ENCODE data around the gene DPCD. TPM values are rescaled to one million over a fixed set of nuclear protein-coding genes. Genes with fewer than 3 reads are reported as not detected.

DPCD gene
- polyA plus RNA-seq, 1 of the 3 experiments (the other 2 are of a cell fraction), result 106 TPM

GRCh38 chr10:101568054-101568745 is 19.9 kb upstream of the DPCD start:
- H3K9me2 ChIP-seq, result no peaks in the 10 kb centered on the region
- no peak overlapping the region for H3K4me3 ChIP-seq (ENCODE audit: low read depth in 2 of 2, low read length in 1 of 2)
- TF ChIP-seq MXI1 (IDR thresholded peaks at IDR 0.05; ENCODE audit: low read depth, low read length) (no peak), FOSL2 (IDR thresholded peaks at IDR 0.05; ENCODE audit: borderline replicate concordance, low read depth) (no peak), SMC3 (IDR thresholded peaks at IDR 0.05; ENCODE audit: low read depth, low read length) (no peak), NFIC (IDR thresholded peaks at IDR 0.05; ENCODE audit: borderline replicate concordance) (no peak)
- TF ChIP-seq, protein P1, sequence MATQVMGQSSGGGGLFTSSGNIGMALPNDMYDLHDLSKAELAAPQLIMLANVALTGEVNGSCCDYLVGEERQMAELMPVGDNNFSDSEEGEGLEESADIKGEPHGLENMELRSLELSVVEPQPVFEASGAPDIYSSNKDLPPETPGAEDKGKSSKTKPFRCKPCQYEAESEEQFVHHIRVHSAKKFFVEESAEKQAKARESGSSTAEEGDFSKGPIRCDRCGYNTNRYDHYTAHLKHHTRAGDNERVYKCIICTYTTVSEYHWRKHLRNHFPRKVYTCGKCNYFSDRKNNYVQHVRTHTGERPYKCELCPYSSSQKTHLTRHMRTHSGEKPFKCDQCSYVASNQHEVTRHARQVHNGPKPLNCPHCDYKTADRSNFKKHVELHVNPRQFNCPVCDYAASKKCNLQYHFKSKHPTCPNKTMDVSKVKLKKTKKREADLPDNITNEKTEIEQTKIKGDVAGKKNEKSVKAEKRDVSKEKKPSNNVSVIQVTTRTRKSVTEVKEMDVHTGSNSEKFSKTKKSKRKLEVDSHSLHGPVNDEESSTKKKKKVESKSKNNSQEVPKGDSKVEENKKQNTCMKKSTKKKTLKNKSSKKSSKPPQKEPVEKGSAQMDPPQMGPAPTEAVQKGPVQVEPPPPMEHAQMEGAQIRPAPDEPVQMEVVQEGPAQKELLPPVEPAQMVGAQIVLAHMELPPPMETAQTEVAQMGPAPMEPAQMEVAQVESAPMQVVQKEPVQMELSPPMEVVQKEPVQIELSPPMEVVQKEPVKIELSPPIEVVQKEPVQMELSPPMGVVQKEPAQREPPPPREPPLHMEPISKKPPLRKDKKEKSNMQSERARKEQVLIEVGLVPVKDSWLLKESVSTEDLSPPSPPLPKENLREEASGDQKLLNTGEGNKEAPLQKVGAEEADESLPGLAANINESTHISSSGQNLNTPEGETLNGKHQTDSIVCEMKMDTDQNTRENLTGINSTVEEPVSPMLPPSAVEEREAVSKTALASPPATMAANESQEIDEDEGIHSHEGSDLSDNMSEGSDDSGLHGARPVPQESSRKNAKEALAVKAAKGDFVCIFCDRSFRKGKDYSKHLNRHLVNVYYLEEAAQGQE (IDR thresholded peaks at IDR 0.05; ENCODE audit: low read depth, low read length), result no peak
- no peak overlapping the region for H3K27ac ChIP-seq (ENCODE audit: low read depth in 2 of 2, low read length in 1 of 2)
- H3F3A ChIP-seq (replicated peaks; ENCODE audit: insufficient read depth), result no peaks in the 10 kb centered on the region
- ChIA-PET CTCF (interaction anchor here (0.7 to 9.1 kb wide), 11 partner anchors 10 to 351 kb away, joined by 3 to 164 read pairs (median 6); no protein-coding TSS in a partner anchor), POLR2A (no interaction called here)
- H3K27me3 ChIP-seq (ENCODE audit: insufficient read depth), result no peaks in the 10 kb centered on the region; the same call in 1 of the 2 replicates
- no peak overlapping the region for H2AFZ ChIP-seq (ENCODE audit: low read depth)
- no peak for DNase-seq
- H3K9me3 ChIP-seq, result no peaks in the 10 kb centered on the region
- no peaks in the 10 kb centered on the region for H3K36me3 ChIP-seq (replicated peaks in 1 of 2; ENCODE audit: control insufficient read depth in 1 of 2, insufficient read depth in 2 of 2, low read length in 1 of 2)
- no peaks in the 10 kb centered on the region for H4K20me1 ChIP-seq (ENCODE audit: insufficient read depth)
- H3K4me2 ChIP-seq, result no peak overlapping the region
- peaks cover 0 to 29% of the 10 kb centered on the region in 2 experiments; a peak in 1 of 4 replicates for H3K4me1 ChIP-seq (ENCODE audit: control insufficient read depth in 1 of 2, insufficient read depth in 2 of 2, low read depth in 1 of 2, low read length in 1 of 2)
- no peak overlapping the region for H3K9ac ChIP-seq
- no peaks in the 10 kb centered on the region for H3K79me2 ChIP-seq (ENCODE audit: insufficient read depth)
- 95% methylated on average over 17 of the region's 17 CpGs for WGBS (ENCODE audit: low lambda C conversion rate)

DNA sequence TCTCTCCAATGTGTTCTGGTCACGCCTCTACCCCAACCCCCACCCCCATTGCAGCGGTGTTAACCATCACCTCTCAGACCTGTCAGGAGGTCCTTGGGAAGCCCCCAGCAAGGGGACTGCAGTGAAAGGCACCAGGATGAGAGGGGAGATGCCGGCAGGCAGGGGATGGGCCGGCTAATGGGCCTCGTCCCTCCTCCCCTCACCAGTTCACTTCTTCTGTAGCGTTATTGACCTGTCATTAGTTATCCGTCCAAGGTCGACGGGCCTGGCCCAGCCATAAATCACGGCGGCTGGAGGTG is 18.8 kb upstream of the DPCD start:
- no peaks in the 10 kb centered on the region for H3K79me2 ChIP-seq (ENCODE audit: insufficient read depth)
- 96% methylated on average over 2 of the region's 11 CpGs for WGBS (ENCODE audit: low lambda C conversion rate)
- H3K9ac ChIP-seq, result no peak overlapping the region
- H3K4me3 ChIP-seq (ENCODE audit: low read depth in 2 of 2, low read length in 1 of 2), result peak overlapping the region in 1 of 2 experiments; percentile 66; a peak in 2 of 4 replicates
- H3K27me3 ChIP-seq (ENCODE audit: insufficient read depth), result no peaks in the 10 kb centered on the region; the same call in 1 of the 2 replicates
- H3K4me1 ChIP-seq (ENCODE audit: control insufficient read depth in 1 of 2, insufficient read depth in 2 of 2, low read depth in 1 of 2, low read length in 1 of 2), result peaks cover 0 to 29% of the 10 kb centered on the region in 2 experiments; a peak in 1 of 4 replicates
- no peaks in the 10 kb centered on the region for H3K36me3 ChIP-seq (replicated peaks in 1 of 2; ENCODE audit: control insufficient read depth in 1 of 2, insufficient read depth in 2 of 2, low read length in 1 of 2)
- 0 out of 2 replicates have a peak overlapping the region, but pooled peaks have one; percentile 86 for H3K4me2 ChIP-seq
- no peaks in the 10 kb centered on the region for H3K9me3 ChIP-seq
- DNase-seq, result no peak
- H3F3A ChIP-seq (replicated peaks; ENCODE audit: insufficient read depth), result no peaks in the 10 kb centered on the region
- peak overlapping the region; percentile 93; the same call in 1 of the 2 replicates for H2AFZ ChIP-seq (ENCODE audit: low read depth)
- CTCF ChIA-PET, result interaction anchor here (0.5 to 9.1 kb wide), 53 partner anchors 9 to 438 kb away, joined by 3 to 164 read pairs (median 6); partner anchors contain the start of genes DPCD, POLL and TLX1
- H3K27ac ChIP-seq (ENCODE audit: low read depth in 2 of 2, low read length in 1 of 2), result no peak overlapping the region
- POLR2A ChIA-PET, result interaction anchor here (0.7 to 1.5 kb wide), 3 partner anchors 13 to 277 kb away, joined by 3 to 5 read pairs (median 4); no protein-coding TSS in a partner anchor
- H4K20me1 ChIP-seq (ENCODE audit: insufficient read depth), result no peaks in the 10 kb centered on the region
- no peaks in the 10 kb centered on the region for H3K9me2 ChIP-seq
- TF ChIP-seq FOSL2 (IDR thresholded peaks at IDR 0.05; ENCODE audit: borderline replicate concordance, low read depth) (no peak), RAD21 (IDR thresholded peaks at IDR 0.05; ENCODE audit: low read length) (no peak), POLR2AphosphoS5 (IDR thresholded peaks at IDR 0.05; ENCODE audit: low read depth, low read length) (no peak), RCOR1 (IDR thresholded peaks at IDR 0.05; ENCODE audit: low read length) (no peak), SMC3 (IDR thresholded peaks at IDR 0.05; ENCODE audit: low read depth, low read length) (no peak), FOXJ3 (CRISPR knock-in tag; IDR thresholded peaks at IDR 0.05) (no peak), FOXM1 (IDR thresholded peaks at IDR 0.05; ENCODE audit: low read depth) (no peak), RFX5 (IDR thresholded peaks at IDR 0.05; ENCODE audit: low read length) (no peak), MAX (IDR thresholded peaks at IDR 0.05; ENCODE audit: low read depth) (no peak), TCF12 (IDR thresholded peaks at IDR 0.05) (no peak), EP300 (IDR thresholded peaks at IDR 0.05; ENCODE audit: borderline replicate concordance in 1 of 2, low read depth in 1 of 2, low read length in 1 of 2) (no peak), SIN3A (IDR thresholded peaks at IDR 0.05; ENCODE audit: borderline replicate concordance, low read depth, low read length) (no peak), TAF1 (IDR thresholded peaks at IDR 0.05; ENCODE audit: borderline replicate concordance, low read depth, low read length) (no peak)
- TF ChIP-seq, protein P1 (IDR thresholded peaks at IDR 0.05; ENCODE audit: low read depth, low read length), result no peak
- TF ChIP-seq, protein P2, sequence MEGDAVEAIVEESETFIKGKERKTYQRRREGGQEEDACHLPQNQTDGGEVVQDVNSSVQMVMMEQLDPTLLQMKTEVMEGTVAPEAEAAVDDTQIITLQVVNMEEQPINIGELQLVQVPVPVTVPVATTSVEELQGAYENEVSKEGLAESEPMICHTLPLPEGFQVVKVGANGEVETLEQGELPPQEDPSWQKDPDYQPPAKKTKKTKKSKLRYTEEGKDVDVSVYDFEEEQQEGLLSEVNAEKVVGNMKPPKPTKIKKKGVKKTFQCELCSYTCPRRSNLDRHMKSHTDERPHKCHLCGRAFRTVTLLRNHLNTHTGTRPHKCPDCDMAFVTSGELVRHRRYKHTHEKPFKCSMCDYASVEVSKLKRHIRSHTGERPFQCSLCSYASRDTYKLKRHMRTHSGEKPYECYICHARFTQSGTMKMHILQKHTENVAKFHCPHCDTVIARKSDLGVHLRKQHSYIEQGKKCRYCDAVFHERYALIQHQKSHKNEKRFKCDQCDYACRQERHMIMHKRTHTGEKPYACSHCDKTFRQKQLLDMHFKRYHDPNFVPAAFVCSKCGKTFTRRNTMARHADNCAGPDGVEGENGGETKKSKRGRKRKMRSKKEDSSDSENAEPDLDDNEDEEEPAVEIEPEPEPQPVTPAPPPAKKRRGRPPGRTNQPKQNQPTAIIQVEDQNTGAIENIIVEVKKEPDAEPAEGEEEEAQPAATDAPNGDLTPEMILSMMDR (IDR thresholded peaks at IDR 0.05), result no peak

Data from SK-N-SH (cell line).